ENCODE results near the gene PANK3. TPM values are rescaled to one million over a fixed set of nuclear protein-coding genes. Genes with fewer than 3 reads are reported as not detected.

The PANK3 gene
- total RNA-seq, 1 experiment from 2014 or later, result 44.6 TPM

- DNase-seq (ENCODE audit: low spot score), result no peak
- in situ Hi-C loops (cut with HindIII; ENCODE audit: low sequenced_read_pairs), result no loop called here
These were observed 76.5 kb downstream of the PANK3 start for GRCh38 chr5:168502563-168503237.

Other genes starting within 250 kb of the PANK3 start
- gene RARS1, start 92.9 kb downstream of the PANK3 start, total RNA-seq (2014; rRNA removed; shearing (Covaris generic)), result 171 and 222 TPM in 2 replicates
- gene FBLL1, start 50.1 kb downstream of the PANK3 start, total RNA-seq (2014; rRNA removed; shearing (Covaris generic)), result not detected in 2 replicates